ENCODE results near the gene GATA5. TPM values are rescaled to one million over a fixed set of nuclear protein-coding genes. Genes with fewer than 3 reads are reported as not detected.

The GATA5 gene
- total RNA-seq: not detected

DNA sequence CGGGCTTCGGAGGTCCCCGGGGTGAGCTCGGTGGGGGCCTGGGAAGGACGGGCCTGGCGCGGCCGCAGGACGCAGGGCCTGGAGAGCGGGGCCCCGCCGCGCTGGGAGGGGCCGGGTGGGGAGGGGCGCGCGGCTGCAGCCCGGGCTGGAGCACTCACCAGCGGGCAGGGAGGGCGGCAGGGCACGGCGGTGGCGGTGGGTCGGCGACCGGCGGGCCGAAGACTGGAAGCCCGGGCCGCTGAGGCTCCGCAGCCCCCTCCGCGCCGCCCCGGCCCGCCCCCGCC, at the start of gene GATA5:
Gene GATA5 (minus strand): TSS at position 224 of the 284 bp plus-strand sequence. CDS start 474 bp downstream, outside the sequence.
- ATAC-seq (ENCODE audit: low read depth): no peak
- POLR2A ChIA-PET: no interaction called here
- no peaks in the 10 kb centered on the region for H3K36me3 Mint-ChIP-seq
- no peak within 1 kb of the TSS for H3K4me3 Mint-ChIP-seq
- no peaks in the 10 kb centered on the region for H3K9me3 Mint-ChIP-seq
- DNase-seq: no peak
- H3K4me1 Mint-ChIP-seq: no peaks in the 10 kb centered on the region
- H3K27ac Mint-ChIP-seq: peak within 1 kb of the TSS; percentile 16
- peaks cover 53% of the 10 kb centered on the region for H3K27me3 Mint-ChIP-seq

- Mint-ChIP-seq H3K4me3 (peak overlapping the region; percentile 30), H3K27me3 (peaks cover 7% of the 10 kb centered on the region), H3K9me3 (no peaks in the 10 kb centered on the region), H3K36me3 (no peaks in the 10 kb centered on the region), H3K27ac (peak overlapping the region; percentile 54), H3K4me1 (peaks cover 8% of the 10 kb centered on the region)
- POLR2A ChIA-PET: no interaction called here
- ATAC-seq (ENCODE audit: low read depth): no peak
- DNase-seq: no peak
These were observed 49.2 kb upstream of the GATA5 start for GRCh38 chr20:62525014-62525413.

DNA sequence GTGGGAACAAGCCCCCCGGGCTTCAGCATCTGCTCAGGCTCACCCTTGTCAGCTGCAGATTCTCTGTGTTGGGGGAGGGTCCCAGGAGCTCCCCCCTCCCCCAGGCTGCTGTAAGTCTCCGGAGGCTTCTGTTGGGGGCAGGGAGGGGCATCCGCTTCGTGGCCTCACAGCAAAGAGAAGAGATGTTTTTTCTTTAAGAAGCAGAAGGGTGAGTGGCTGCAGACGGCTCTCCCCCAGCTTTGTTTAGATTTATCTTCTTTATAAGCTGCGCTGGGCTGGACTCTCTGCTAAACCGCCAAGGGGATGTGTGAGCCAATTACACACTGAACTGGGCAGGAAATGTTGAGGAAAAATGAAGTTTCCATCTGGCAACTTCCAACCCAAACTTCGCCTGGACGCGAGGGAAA, 48.7 kb upstream of the GATA5 start:
- H3K4me3 Mint-ChIP-seq: peak overlapping the region; percentile 30
- POLR2A ChIA-PET: no interaction called here

DNA sequence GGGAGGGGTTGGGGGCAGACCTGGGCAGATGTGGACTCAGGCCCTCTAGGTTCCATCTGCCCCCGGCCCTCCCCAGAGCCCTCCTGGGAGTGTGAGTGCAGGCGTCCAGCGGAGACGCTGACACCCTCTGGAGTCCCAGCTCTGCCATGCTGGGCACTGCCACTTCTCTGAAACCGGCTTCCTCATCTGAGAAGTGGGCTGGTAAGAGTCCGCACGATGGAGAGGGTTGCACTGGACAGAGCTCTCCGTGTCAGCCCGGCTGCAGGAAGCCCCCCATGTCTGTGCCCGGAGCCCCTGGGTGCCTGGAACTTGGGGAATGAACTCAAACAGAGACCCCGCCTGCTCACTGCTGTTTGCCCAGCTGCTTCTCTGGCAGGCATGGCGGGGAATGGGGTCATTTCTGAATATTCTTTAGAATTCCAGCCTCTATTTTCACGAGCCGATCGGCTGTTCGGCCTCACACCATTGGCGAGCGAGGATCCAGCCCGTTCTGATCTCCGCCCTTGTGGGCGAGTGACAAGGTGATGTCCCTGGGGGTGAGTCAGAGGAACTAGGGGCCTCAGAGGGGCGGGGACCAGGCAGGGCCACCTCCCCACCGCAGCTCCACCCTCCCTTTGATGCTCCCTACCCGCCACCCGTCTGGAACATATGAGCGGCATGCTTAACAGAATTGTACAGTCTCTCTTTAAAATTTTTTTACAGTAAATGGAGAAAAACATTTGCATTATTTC, 47.8 kb upstream of the GATA5 start:
- H3K4me1 Mint-ChIP-seq: peaks cover 8% of the 10 kb centered on the region
- no peaks in the 10 kb centered on the region for H3K9me3 Mint-ChIP-seq
- no peaks in the 10 kb centered on the region for H3K36me3 Mint-ChIP-seq
- ATAC-seq (ENCODE audit: low read depth): peak; percentile 97
- POLR2A ChIA-PET: interaction anchor here (1.4 kb wide), 1 partner anchor 100 kb away, joined by 4 read pairs; no protein-coding TSS in a partner anchor
- peak overlapping the region; percentile 71 for H3K27ac Mint-ChIP-seq
- DNase-seq: peak; percentile 72
- H3K27me3 Mint-ChIP-seq: peaks cover 7% of the 10 kb centered on the region
- H3K4me3 Mint-ChIP-seq: peak overlapping the region; percentile 46

More for the DNA sequence above, 48.7 kb upstream of the GATA5 start:
- Mint-ChIP-seq H3K27ac (peak overlapping the region; percentile 54), H3K36me3 (no peaks in the 10 kb centered on the region), H3K27me3 (peaks cover 7% of the 10 kb centered on the region), H3K4me1 (peaks cover 8% of the 10 kb centered on the region), H3K9me3 (no peaks in the 10 kb centered on the region)
- ATAC-seq (ENCODE audit: low read depth): no peak
- DNase-seq: no peak

DNA sequence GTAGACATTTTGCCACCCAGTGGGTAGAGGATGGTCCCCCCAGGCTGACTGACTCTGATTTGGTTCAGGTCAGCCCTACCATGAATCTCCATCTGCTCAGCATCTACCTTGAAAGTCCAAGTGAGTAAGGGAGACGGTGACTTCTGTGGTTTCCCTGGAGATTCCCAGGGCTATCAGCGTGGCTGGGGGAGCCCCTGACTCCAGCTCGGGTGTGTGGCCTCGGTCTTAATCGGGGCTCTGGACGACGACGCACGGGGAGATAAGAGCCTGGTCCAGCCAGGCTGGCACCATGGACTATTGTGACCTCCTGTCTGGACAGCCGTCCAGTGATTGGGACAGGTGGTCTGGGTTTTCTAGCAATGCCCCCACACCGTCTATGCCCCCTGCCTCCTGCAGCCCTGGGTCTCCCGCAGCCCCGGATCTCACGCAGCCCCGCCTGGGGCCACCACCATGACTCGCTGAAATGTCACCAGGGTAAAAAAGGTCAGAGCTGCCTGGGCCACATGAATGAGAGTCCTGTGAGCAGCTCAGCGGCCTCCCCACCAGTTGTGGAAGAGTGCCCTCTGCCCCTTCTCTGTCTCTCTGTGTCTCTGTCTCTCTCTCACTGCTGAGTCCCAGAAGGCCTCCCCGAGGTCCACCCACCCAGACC, 47.1 kb upstream of the GATA5 start:
- Mint-ChIP-seq H3K4me1 (peaks cover 8% of the 10 kb centered on the region), H3K27ac (peak overlapping the region; percentile 42), H3K9me3 (no peaks in the 10 kb centered on the region), H3K27me3 (peaks cover 7% of the 10 kb centered on the region), H3K36me3 (no peaks in the 10 kb centered on the region), H3K4me3 (no peak overlapping the region)
- DNase-seq: no peak
- POLR2A ChIA-PET: interaction anchor here (1.4 kb wide), 1 partner anchor 101 kb away, joined by 4 read pairs; no protein-coding TSS in a partner anchor
- ATAC-seq (ENCODE audit: low read depth): no peak

GRCh38 chr20:62519826-62520225, 44.0 kb upstream of the GATA5 start:
- POLR2A ChIA-PET: no interaction called here
- Mint-ChIP-seq H3K27me3 (peaks cover 5% of the 10 kb centered on the region), H3K4me3 (no peak overlapping the region), H3K9me3 (no peaks in the 10 kb centered on the region), H3K4me1 (peaks cover 8% of the 10 kb centered on the region), H3K36me3 (no peaks in the 10 kb centered on the region), H3K27ac (no peak overlapping the region)
- ATAC-seq (ENCODE audit: low read depth): no peak
- no peak for DNase-seq

- H3K27me3 Mint-ChIP-seq: peaks cover 5% of the 10 kb centered on the region
- DNase-seq (no peak), ATAC-seq (ENCODE audit: low read depth) (no peak)
- H3K4me1 Mint-ChIP-seq: peaks cover 3% of the 10 kb centered on the region
- H3K27ac Mint-ChIP-seq: no peak overlapping the region
- POLR2A ChIA-PET: no interaction called here
- H3K4me3 Mint-ChIP-seq: no peak overlapping the region
- H3K9me3 Mint-ChIP-seq: no peaks in the 10 kb centered on the region
- no peaks in the 10 kb centered on the region for H3K36me3 Mint-ChIP-seq
These were observed 43.1 kb upstream of the GATA5 start for GRCh38 chr20:62518911-62519310.

DNA sequence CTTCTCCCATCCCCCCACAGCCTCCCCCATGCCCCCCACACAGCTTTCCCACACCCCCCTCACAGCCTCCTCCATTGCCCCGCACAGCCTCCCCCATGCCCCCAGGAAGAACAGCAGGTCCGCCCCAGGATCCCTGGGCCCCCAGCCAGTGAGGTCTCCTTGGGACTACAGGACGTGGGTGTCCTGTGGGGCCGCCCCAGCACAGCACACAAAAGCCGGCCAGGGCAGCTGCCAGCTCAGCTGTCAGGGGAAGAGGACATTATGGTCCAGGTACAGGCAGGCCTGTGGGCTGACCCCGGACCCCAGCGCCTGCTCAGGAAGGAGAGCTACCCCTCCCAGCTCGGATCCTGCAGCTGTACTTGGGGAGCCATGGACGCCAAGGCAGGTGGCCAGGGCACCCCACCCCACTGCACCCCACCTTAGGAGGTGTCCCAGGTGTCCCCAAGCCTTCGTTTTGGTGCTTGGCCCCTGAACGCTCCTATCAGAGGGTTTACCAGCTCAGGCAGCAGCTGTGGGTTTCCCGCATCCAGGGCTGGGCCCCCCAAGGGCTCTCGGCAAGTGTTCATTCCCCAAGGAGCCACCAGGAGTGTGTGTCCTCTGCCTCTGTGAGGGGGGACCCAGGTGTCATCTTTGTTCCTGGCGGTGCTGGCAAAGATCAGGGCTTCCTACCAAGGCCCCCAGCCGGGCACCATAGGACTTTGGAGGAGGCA, 42.3 kb upstream of the GATA5 start:
- Mint-ChIP-seq H3K27ac (no peak overlapping the region), H3K27me3 (peaks cover 6% of the 10 kb centered on the region), H3K4me1 (no peaks in the 10 kb centered on the region), H3K9me3 (no peaks in the 10 kb centered on the region), H3K36me3 (no peaks in the 10 kb centered on the region), H3K4me3 (no peak overlapping the region)
- POLR2A ChIA-PET: no interaction called here
- ATAC-seq (ENCODE audit: low read depth): no peak
- no peak for DNase-seq

DNA sequence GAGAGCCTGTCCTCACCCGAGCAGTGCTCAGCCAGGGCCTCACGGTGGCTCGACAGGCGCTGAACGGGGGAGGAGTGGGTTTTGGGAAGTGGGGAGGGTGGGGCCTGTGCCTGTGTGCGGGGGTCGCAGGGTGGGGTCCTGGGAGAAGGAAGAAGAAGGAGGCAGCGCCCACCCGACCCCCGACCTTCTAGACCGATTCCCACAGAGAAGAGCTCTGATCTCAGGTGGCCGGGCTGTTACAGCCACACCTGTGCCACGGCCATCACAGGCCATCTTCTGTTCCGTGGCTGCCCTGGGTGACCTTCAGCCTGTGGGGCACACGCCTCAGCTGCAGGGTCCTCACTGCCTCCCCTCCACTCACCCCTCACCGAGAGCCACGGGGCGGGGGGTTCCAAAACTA, 41.4 kb upstream of the GATA5 start:
- ATAC-seq (ENCODE audit: low read depth) (no peak), DNase-seq (no peak)
- no peaks in the 10 kb centered on the region for H3K36me3 Mint-ChIP-seq
- no peak overlapping the region for H3K4me3 Mint-ChIP-seq
- peaks cover 14% of the 10 kb centered on the region for H3K27me3 Mint-ChIP-seq
- H3K4me1 Mint-ChIP-seq: peaks cover 3% of the 10 kb centered on the region
- POLR2A ChIA-PET: no interaction called here
- H3K27ac Mint-ChIP-seq: no peak overlapping the region
- no peaks in the 10 kb centered on the region for H3K9me3 Mint-ChIP-seq

DNA sequence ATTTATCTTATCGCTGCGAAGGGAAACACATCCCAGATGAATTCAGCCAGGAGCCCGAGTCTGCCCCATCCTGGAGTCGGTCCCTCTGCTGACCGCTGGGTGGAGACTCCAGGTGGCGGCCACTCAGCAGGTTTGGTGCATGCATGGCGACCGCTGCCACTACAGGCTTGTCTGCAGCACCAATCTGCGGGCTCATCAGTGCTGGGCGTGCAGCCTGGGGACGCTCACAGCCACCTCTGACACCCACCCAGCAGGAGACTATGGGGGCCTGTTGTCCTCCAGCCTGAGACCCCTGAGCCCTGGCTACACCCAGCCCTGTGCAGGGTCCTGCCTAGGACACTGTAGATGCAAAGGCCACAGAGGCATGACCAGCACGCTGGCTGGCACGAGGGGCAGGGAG, 40.5 kb upstream of the GATA5 start:
- DNase-seq: no peak
- POLR2A ChIA-PET: no interaction called here
- no peak overlapping the region for H3K27ac Mint-ChIP-seq
- no peak for ATAC-seq (ENCODE audit: low read depth)
- no peaks in the 10 kb centered on the region for H3K36me3 Mint-ChIP-seq
- H3K4me3 Mint-ChIP-seq: no peak overlapping the region
- peaks cover 10% of the 10 kb centered on the region for H3K27me3 Mint-ChIP-seq
- peaks cover 4% of the 10 kb centered on the region for H3K4me1 Mint-ChIP-seq
- H3K9me3 Mint-ChIP-seq: no peaks in the 10 kb centered on the region

GRCh38 chr20:62515826-62516225, 40.0 kb upstream of the GATA5 start:
- H3K27me3 Mint-ChIP-seq: peaks cover 10% of the 10 kb centered on the region
- no peaks in the 10 kb centered on the region for H3K9me3 Mint-ChIP-seq
- H3K4me3 Mint-ChIP-seq: no peak overlapping the region
- ATAC-seq (ENCODE audit: low read depth) (no peak), DNase-seq (no peak)
- no peaks in the 10 kb centered on the region for H3K36me3 Mint-ChIP-seq
- POLR2A ChIA-PET: no interaction called here
- peaks cover 4% of the 10 kb centered on the region for H3K4me1 Mint-ChIP-seq
- no peak overlapping the region for H3K27ac Mint-ChIP-seq

DNA sequence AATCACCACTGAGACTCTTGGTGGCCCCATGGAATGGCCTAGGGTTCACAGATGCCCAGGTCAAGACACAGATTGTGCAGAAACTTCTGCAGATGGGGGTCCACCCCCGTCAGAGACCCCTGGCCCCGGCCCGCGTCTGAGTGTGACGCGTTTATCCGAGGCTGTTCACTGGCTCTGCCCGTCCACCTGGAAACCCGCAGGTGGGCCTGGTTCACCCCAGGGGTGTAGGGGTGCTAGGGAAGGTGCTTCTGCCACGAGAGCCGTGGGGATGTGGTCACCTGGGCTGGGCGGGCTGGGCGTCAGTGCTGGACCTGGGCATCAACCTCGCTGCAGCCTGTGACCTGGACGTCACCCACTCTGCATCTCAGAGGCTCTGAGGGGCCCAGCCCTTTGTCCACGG, 39.5 kb upstream of the GATA5 start:
- Mint-ChIP-seq H3K9me3 (no peaks in the 10 kb centered on the region), H3K36me3 (no peaks in the 10 kb centered on the region), H3K4me3 (no peak overlapping the region), H3K27me3 (peaks cover 10% of the 10 kb centered on the region), H3K4me1 (peaks cover 4% of the 10 kb centered on the region), H3K27ac (no peak overlapping the region)
- POLR2A ChIA-PET: no interaction called here
- ATAC-seq (ENCODE audit: low read depth): no peak
- DNase-seq: no peak

DNA sequence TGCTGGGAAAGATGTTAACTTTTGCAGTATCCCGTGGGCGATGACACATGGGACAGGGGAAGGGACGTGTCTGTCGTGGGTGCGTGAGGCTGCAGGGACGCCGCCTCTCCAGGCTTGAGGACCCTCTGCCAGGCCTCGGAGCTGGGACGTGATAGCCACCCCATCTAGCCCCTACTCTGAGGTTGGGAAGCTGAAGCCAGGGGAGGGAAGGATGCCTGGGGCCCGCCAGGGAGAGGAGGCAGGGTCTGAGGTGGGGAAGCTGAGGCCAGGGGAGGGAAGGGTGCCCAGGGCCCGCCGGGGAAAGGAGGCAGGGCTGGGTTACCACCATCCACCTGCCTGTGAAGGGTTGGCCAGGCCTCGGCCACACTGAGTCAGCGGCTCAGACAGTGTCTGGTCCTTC, 38.2 kb upstream of the GATA5 start:
- ATAC-seq (ENCODE audit: low read depth) (no peak), DNase-seq (no peak)
- Mint-ChIP-seq H3K27me3 (peaks cover 10% of the 10 kb centered on the region), H3K4me3 (no peak overlapping the region), H3K4me1 (peaks cover 4% of the 10 kb centered on the region), H3K36me3 (no peaks in the 10 kb centered on the region), H3K9me3 (no peaks in the 10 kb centered on the region), H3K27ac (no peak overlapping the region)
- POLR2A ChIA-PET: no interaction called here

Data from activated naive CD8-positive, alpha-beta T cell treated with anti-CD3 and anti-CD28 coated beads, Interleukin-2, amount 10 ng/mL, durations not matched to agents 7 days and 5 days (primary cell).